Glomerular visceral epithelial cell (primary cell): ENCODE results near the gene SCN1B.
A peak's percentile ranks its signal among the peaks of the same experiment; 100 is the strongest.

Source experiments
- DNase-seq: peaks from one replicate; pipeline ENCODE4 v3.0.0-alpha.2; 2016; ENCODE audit errors: extremely low spot score

Gene SCN1B

GRCh38 chr19:35053667-35054293, 23.5 kb downstream of the SCN1B start:
- DNase-seq: no peak

GRCh38 chr19:35054626-35055025, 24.4 kb downstream of the SCN1B start:
- DNase-seq: no peak

- DNase-seq: no peak
These were observed 25.5 kb downstream of the SCN1B start for GRCh38 chr19:35055715-35056179.

- DNase-seq: no peak
These were observed 26.3 kb downstream of the SCN1B start for GRCh38 chr19:35056513-35057063.

GRCh38 chr19:35058370-35058769, 28.1 kb downstream of the SCN1B start:
- no peak for DNase-seq

GRCh38 chr19:35059006-35059798, 28.9 kb downstream of the SCN1B start:
- DNase-seq: no peak

- DNase-seq: no peak
These were observed 29.5 kb downstream of the SCN1B start for GRCh38 chr19:35059799-35060091.

- DNase-seq: no peak
These were observed 30.0 kb downstream of the SCN1B start for GRCh38 chr19:35060160-35060855.

GRCh38 chr19:35061583-35062373, 31.5 kb downstream of the SCN1B start:
- DNase-seq: no peak

- DNase-seq: no peak
These were observed 32.7 kb downstream of the SCN1B start for GRCh38 chr19:35062942-35063341.

- peak; percentile 34 for DNase-seq
These were observed 33.9 kb downstream of the SCN1B start for GRCh38 chr19:35063940-35064818.

GRCh38 chr19:35065574-35065973, 35.3 kb downstream of the SCN1B start:
- DNase-seq: no peak

- no peak for DNase-seq
These were observed 35.9 kb downstream of the SCN1B start for GRCh38 chr19:35066121-35066520.

- peak; percentile 75 for DNase-seq
These were observed 36.7 kb downstream of the SCN1B start for GRCh38 chr19:35066691-35067563.

- DNase-seq: no peak
These were observed 38.8 kb downstream of the SCN1B start for GRCh38 chr19:35068941-35069634.

GRCh38 chr19:35069696-35070095, 39.4 kb downstream of the SCN1B start:
- no peak for DNase-seq

GRCh38 chr19:35070471-35070870, 40.2 kb downstream of the SCN1B start:
- no peak for DNase-seq

GRCh38 chr19:35073516-35073915, 43.2 kb downstream of the SCN1B start:
- no peak for DNase-seq

GRCh38 chr19:35073941-35074340, 43.7 kb downstream of the SCN1B start:
- DNase-seq: no peak
